Panc1 (cell line): Measurements from ENCODE around the gene TMEM233.

Experiments
- POLR2AphosphoS5 ChIP-seq: IDR thresholded peaks from 2 replicates; pipeline ENCODE4 v1.6.1; 2012; ENCODE audit warnings: mild to moderate bottlenecking, low read depth, low read length, moderate library complexity
- SIN3A ChIP-seq: IDR thresholded peaks from 2 replicates; pipeline ENCODE4 v1.6.1; 2012; ENCODE audit warnings: low read depth, mild to moderate bottlenecking, low read length, moderate library complexity, borderline replicate concordance; ENCODE audit not compliant: insufficient read depth
- TCF7L2 ChIP-seq: IDR thresholded peaks from 2 replicates; pipeline ENCODE4 v1.6.1; 2011; ENCODE audit warnings: mild to moderate bottlenecking, low read depth, low read length, inconsistent platforms
- TF ChIP-seq, protein P1 (sequence below): fragments of 450-650 bp; IDR thresholded peaks from 2 replicates; pipeline ENCODE4 v1.5.1; 2017; ENCODE audit warnings: mild to moderate bottlenecking
- TF ChIP-seq, protein P2 (sequence below), 2 experiments: IDR thresholded peaks; 2 replicates each; pipeline ENCODE4 v1.6.1; 2011 to 2012; ENCODE audit warnings: low read depth in 2 of 2, control low read depth in 1 of 2, low read length in 1 of 2, mild to moderate bottlenecking in 1 of 2, moderate library complexity in 1 of 2; ENCODE audit not compliant: insufficient read depth in 1 of 2

DNA sequence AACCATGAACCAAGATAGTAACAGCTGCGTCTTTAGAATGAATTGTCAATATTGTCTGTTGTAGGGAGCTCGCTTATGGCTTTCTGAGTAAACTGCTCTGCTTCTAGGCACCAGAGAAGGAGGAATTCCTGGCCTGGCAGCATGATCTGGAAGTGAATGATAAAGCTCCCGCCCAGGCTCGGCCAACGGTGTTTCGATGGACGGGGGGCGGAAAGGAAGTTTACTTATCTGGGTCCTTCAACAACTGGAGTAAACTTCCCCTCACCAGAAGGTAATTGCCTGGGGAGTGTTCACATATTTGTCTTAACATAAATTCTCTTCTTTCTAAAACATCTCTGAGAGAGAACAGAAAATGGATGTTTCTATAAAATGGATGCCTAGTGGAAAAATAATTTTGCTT is 78.6 kb downstream of the TMEM233 start:
- TF ChIP-seq, protein P1, sequence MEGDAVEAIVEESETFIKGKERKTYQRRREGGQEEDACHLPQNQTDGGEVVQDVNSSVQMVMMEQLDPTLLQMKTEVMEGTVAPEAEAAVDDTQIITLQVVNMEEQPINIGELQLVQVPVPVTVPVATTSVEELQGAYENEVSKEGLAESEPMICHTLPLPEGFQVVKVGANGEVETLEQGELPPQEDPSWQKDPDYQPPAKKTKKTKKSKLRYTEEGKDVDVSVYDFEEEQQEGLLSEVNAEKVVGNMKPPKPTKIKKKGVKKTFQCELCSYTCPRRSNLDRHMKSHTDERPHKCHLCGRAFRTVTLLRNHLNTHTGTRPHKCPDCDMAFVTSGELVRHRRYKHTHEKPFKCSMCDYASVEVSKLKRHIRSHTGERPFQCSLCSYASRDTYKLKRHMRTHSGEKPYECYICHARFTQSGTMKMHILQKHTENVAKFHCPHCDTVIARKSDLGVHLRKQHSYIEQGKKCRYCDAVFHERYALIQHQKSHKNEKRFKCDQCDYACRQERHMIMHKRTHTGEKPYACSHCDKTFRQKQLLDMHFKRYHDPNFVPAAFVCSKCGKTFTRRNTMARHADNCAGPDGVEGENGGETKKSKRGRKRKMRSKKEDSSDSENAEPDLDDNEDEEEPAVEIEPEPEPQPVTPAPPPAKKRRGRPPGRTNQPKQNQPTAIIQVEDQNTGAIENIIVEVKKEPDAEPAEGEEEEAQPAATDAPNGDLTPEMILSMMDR: no peak
- TF ChIP-seq SIN3A (no peak), POLR2AphosphoS5 (no peak), TCF7L2 (no peak)
- TF ChIP-seq, protein P2, sequence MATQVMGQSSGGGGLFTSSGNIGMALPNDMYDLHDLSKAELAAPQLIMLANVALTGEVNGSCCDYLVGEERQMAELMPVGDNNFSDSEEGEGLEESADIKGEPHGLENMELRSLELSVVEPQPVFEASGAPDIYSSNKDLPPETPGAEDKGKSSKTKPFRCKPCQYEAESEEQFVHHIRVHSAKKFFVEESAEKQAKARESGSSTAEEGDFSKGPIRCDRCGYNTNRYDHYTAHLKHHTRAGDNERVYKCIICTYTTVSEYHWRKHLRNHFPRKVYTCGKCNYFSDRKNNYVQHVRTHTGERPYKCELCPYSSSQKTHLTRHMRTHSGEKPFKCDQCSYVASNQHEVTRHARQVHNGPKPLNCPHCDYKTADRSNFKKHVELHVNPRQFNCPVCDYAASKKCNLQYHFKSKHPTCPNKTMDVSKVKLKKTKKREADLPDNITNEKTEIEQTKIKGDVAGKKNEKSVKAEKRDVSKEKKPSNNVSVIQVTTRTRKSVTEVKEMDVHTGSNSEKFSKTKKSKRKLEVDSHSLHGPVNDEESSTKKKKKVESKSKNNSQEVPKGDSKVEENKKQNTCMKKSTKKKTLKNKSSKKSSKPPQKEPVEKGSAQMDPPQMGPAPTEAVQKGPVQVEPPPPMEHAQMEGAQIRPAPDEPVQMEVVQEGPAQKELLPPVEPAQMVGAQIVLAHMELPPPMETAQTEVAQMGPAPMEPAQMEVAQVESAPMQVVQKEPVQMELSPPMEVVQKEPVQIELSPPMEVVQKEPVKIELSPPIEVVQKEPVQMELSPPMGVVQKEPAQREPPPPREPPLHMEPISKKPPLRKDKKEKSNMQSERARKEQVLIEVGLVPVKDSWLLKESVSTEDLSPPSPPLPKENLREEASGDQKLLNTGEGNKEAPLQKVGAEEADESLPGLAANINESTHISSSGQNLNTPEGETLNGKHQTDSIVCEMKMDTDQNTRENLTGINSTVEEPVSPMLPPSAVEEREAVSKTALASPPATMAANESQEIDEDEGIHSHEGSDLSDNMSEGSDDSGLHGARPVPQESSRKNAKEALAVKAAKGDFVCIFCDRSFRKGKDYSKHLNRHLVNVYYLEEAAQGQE (IDR thresholded peaks at IDR 0.05; ENCODE audit: insufficient read depth in 1 of 2, low read depth in 2 of 2, low read length in 1 of 2): no peak
